A549 (cell line): ENCODE results near the gene SYTL3. TPM values are rescaled to one million over a fixed set of nuclear protein-coding genes. Genes with fewer than 3 reads are reported as not detected.

ENCODE experiments used
- ATAC-seq, 2 experiments: fragments of 200-7000 bp in 1 of 2; fragments of >200 bp in 1 of 2; cut with Nextera tagmentation in 1 of 2; cut with Tn5 transposase in 1 of 2; 3 replicates each; pipeline versions ENCODE4 v1.8.0 to v1.9.1; 2018 to 2020; ENCODE audit warnings: mild to moderate bottlenecking in 1 of 2, moderate library complexity in 1 of 2
- CTCF ChIA-PET: fragments of 300-600 bp; sonication (Branson Sonifier 250); formaldehyde crosslinking; extraction: SDS; loops from one replicate; lab custom pipeline; 2021; ENCODE audit warnings: antibody characterized with exemption, inconsistent platforms; lab: Yijun Ruan, JAX
- POLR2A ChIA-PET: fragments of 350-600 bp; formaldehyde crosslinking; extraction: SDS; loops from one replicate; lab custom pipeline; 2021; ENCODE audit warnings: antibody characterized with exemption, inconsistent platforms; lab: Yijun Ruan, JAX
- DNase-seq, 2 experiments: peaks; one replicate each; pipeline versions ENCODE4 v3.0.0 to v3.0.0-alpha.2; 2011 to 2016; ENCODE audit warnings: low read depth in 1 of 2, low spot score in 1 of 2
- FAIRE-seq: peaks from 2 replicates; lab custom pipeline; 2011; peaks lifted over from hg19 to GRCh38; lab: Jason Lieb, UNC
- H3K27ac ChIP-seq, 2 experiments: fragments of >200 bp; sonication (Bioruptor Twin); formaldehyde crosslinking; 3 replicates each; pipeline ENCODE4 v1.5.1; 2016 to 2017
- H3K4me1 ChIP-seq: fragments of >200 bp; sonication (Bioruptor Twin); formaldehyde crosslinking; 3 replicates; pipeline ENCODE4 v1.6.1; 2016
- H3K4me2 ChIP-seq: fragments of >200 bp; sonication (Bioruptor Twin); formaldehyde crosslinking; 3 replicates; pipeline ENCODE4 v1.6.1; 2016
- H3K4me3 ChIP-seq: fragments of >200 bp; sonication (Bioruptor Twin); formaldehyde crosslinking; 3 replicates; pipeline ENCODE4 v1.5.1; 2016
- H3K9me3 ChIP-seq: fragments of >200 bp; sonication (Bioruptor Twin); formaldehyde crosslinking; 3 replicates; pipeline ENCODE4 v1.6.1; 2016
- CBX2 ChIP-seq: fragments of 200-600 bp; sonication (generic); IDR thresholded peaks from 2 replicates; pipeline ENCODE4 v1.6.1; 2016; ENCODE audit warnings: low read depth, mild to moderate bottlenecking, borderline replicate concordance
- CBX8 ChIP-seq: fragments of 200-600 bp; sonication (generic); IDR thresholded peaks from 2 replicates; pipeline ENCODE4 v1.6.1; 2016
- EHF ChIP-seq: fragments of 250-450 bp; sonication (Bioruptor Pico); IDR thresholded peaks from 2 replicates; pipeline ENCODE4 v1.5.0; 2020; ENCODE audit warnings: mild to moderate bottlenecking
- HEYL ChIP-seq: fragments of 250-450 bp; sonication (Bioruptor Pico); IDR thresholded peaks from 2 replicates; pipeline ENCODE4 v1.8.0; 2021; ENCODE audit warnings: mild to moderate bottlenecking, moderate library complexity
- JUNB ChIP-seq: fragments of >200 bp; sonication (Bioruptor Twin); formaldehyde crosslinking; IDR thresholded peaks from 2 replicates; pipeline ENCODE4 v1.6.1; 2016
- KDM1A ChIP-seq: fragments of 200-600 bp; sonication (generic); IDR thresholded peaks from 2 replicates; pipeline ENCODE4 v1.6.1; 2016; ENCODE audit warnings: low read depth, mild to moderate bottlenecking
- KDM5A ChIP-seq: fragments of 200-600 bp; sonication (generic); IDR thresholded peaks from 2 replicates; pipeline ENCODE4 v1.6.1; 2016; ENCODE audit warnings: antibody characterized with exemption, mild to moderate bottlenecking
- REST ChIP-seq: fragments of 200-600 bp; sonication (generic); IDR thresholded peaks from 2 replicates; pipeline ENCODE4 v1.6.1; 2016; ENCODE audit warnings: antibody characterized with exemption, mild to moderate bottlenecking, moderate library complexity
- RNF2 ChIP-seq: fragments of 200-600 bp; sonication (generic); IDR thresholded peaks from 2 replicates; pipeline ENCODE4 v1.6.1; 2016; ENCODE audit warnings: low read depth, mild to moderate bottlenecking, antibody characterized with exemption, moderate library complexity, borderline replicate concordance
- SMC3 ChIP-seq: fragments of >200 bp; sonication (Bioruptor Twin); formaldehyde crosslinking; IDR thresholded peaks from 3 replicates; pipeline ENCODE4 v1.6.1; 2018; ENCODE audit warnings: inconsistent platforms
- ZFP36 ChIP-seq: fragments of 450-650 bp; IDR thresholded peaks from 2 replicates; pipeline ENCODE4 v1.6.1; 2014; ENCODE audit warnings: borderline replicate concordance; ENCODE audit not compliant: partially characterized antibody
- ZSCAN20 ChIP-seq: fragments of 250-450 bp; sonication (Bioruptor Pico); IDR thresholded peaks from 2 replicates; pipeline ENCODE4 v1.8.0; 2022; ENCODE audit warnings: mild to moderate bottlenecking, moderate library complexity
- WGBS: methylation state at CpG from one replicate; pipeline ENCODE4 v1.1.6; 2017; ENCODE audit errors: missing lambda C conversion rate; 5-methylcytosine and 5-hydroxymethylcytosine counted together
- polyA plus RNA-seq, 4 experiments: library from polyadenylated mRNA; depleted of rRNA in 3 of 4; stranded (reverse); fragments of >200 nt; fragmentation: RNase III in 1 of 4; extraction: RNeasy Plus Mini Kit Qiagen cat#74134 plus additional on column Dnase treatment in 1 of 4; gene quantifications; 2 replicates in 3 of 4; 3 replicates in 1 of 4; pipeline ENCODE4 v1.2.3, GENCODE V29; 2011 to 2017

Gene SYTL3
- polyA plus RNA-seq, 2 of the 4 experiments (the other 2 are of a cell fraction) = 0.63 to 0.89 TPM

GRCh38 chr6:158629367-158630221 lies 20.3 kb upstream of the SYTL3 start:
- 81% methylated on average over 18 of the region's 20 CpGs for WGBS
- Histone ChIP-seq H3K9me3 (no peaks in the 10 kb centered on the region), H3K4me3 (no peak overlapping the region), H3K4me2 (no peak overlapping the region), H3K27ac (no peak overlapping the region), H3K4me1 (peaks cover 22% of the 10 kb centered on the region)
- DNase-seq (no peak), ATAC-seq (no peak), FAIRE-seq (no peak)
- CTCF ChIA-PET = interaction anchor here (0.6 to 1.7 kb wide), 3 partner anchors 10 to 234 kb away, joined by 3 to 5 read pairs (median 4); partner anchors contain the start of gene DYNLT1
- TF ChIP-seq SMC3 (no peak), REST (no peak), KDM1A (no peak), HEYL (CRISPR knock-in tag) (no peak), ZSCAN20 (no peak), CBX2 (no peak)
- POLR2A ChIA-PET = interaction anchor here (1.6 kb wide), 1 partner anchor 15 kb away, joined by 16 read pairs; the partner anchor contains the start of gene DYNLT1

DNA sequence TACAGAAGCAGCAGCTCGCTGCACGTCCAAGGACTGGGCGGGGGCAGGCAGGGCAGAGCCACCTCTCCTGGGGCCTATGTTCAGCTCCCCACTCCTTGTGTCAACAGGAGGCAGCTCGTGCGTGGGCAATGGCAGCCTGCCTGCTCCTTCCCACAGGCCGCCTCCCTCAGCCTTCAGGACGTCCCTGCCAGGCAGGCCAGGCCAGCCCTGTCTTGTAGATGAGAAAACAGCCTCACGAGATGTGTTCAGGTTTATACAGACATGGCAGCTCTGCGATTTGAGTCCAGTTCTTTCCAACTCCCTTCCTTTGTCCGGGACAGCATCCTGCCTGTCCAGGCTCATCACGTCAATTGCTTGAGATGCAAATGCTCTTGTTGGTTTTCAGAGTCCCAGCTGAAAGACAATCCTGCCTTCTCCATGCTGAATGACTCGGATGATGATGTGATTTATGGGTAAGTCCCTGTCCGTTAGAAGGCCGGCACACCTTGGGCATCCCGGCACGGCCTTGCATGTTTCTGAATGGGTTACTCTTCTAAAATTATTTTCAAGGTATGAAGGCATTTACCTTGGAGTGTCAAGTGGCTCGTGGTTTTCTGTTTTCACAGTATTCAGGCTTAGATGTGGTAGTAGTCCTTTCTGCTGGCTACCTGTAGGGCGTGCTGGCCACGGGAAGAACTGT lies 18.8 kb upstream of the SYTL3 start:
- 80% methylated on average over 18 of the region's 19 CpGs for WGBS
- no peak overlapping the region for H3K4me3 ChIP-seq
- FAIRE-seq (no peak), ATAC-seq (peak; percentile 46 to 59; a peak in 5 of 6 replicates), DNase-seq (no peak)
- CTCF ChIA-PET = interaction anchor here (1.0 to 1.7 kb wide), 2 partner anchors 8 to 10 kb away, joined by 3 to 5 read pairs; no protein-coding TSS in a partner anchor
- no peak for TF ChIP-seq KDM1A
- TF ChIP-seq REST = no peak
- TF ChIP-seq CBX8 = no peak
- TF ChIP-seq KDM5A = no peak
- TF ChIP-seq RNF2 = no peak
- no peak for TF ChIP-seq EHF
- no peak for TF ChIP-seq JUNB
- TF ChIP-seq ZFP36 = no peak
- peak overlapping the region; percentile 2 to 80; a peak in 3 of 6 replicates for H3K27ac ChIP-seq
- H3K4me1 ChIP-seq = peaks cover 22% of the 10 kb centered on the region
- POLR2A ChIA-PET = interaction anchor here (1.6 kb wide), 1 partner anchor 13 kb away, joined by 16 read pairs; the partner anchor contains the start of gene DYNLT1
- no peaks in the 10 kb centered on the region for H3K9me3 ChIP-seq
- peak overlapping the region; percentile 17 for H3K4me2 ChIP-seq
